ENCODE measurements around the gene OR10P1. TPM values are rescaled to one million over a fixed set of nuclear protein-coding genes. Genes with fewer than 3 reads are reported as not detected.

Gene OR10P1
- total RNA-seq, 1 experiment from 2014 or later, result not detected

- no peaks in the 10 kb centered on the region for H3K9me2 ChIP-seq (replicated peaks; ENCODE audit: low read length)
- H3F3A ChIP-seq (ENCODE audit: low read length, unreplicated experiment), result no peaks in the 10 kb centered on the region
- no peaks in the 10 kb centered on the region for H3K79me2 ChIP-seq (ENCODE audit: low read length)
- no peak for TF ChIP-seq CTCF (conservative IDR thresholded peaks at IDR 0.05; ENCODE audit: low read depth, low read length)
- TF ChIP-seq EZH2 (IDR thresholded peaks at IDR 0.05; ENCODE audit: low read length, unreplicated experiment), result no peak
- no peak for TF ChIP-seq EZH2phosphoT487 (IDR thresholded peaks at IDR 0.05; ENCODE audit: borderline replicate concordance, low read length)
- H3K9ac ChIP-seq (ENCODE audit: low read length), result no peak overlapping the region
- ATAC-seq, result no peak
- H3K4me3 ChIP-seq (ENCODE audit: low read length), result no peak overlapping the region
- no peaks in the 10 kb centered on the region for H4K20me1 ChIP-seq (ENCODE audit: low read length)
- peaks cover 72% of the 10 kb centered on the region for H3K27me3 ChIP-seq (ENCODE audit: low read length)
- no peaks in the 10 kb centered on the region for H3K9me3 ChIP-seq (ENCODE audit: low read length)
- ChIA-PET CTCF (no interaction called here), POLR2A (ENCODE audit: unreplicated experiment) (no interaction called here)
- no peak overlapping the region for H3K27ac ChIP-seq (ENCODE audit: low read length)
- no peaks in the 10 kb centered on the region for H3K36me3 ChIP-seq (ENCODE audit: low read depth, low read length)
- no peak overlapping the region for H2AFZ ChIP-seq (ENCODE audit: low read length)
- no peak for DNase-seq
- intact Hi-C loops (cut with micrococcal nuclease), result no loop called here
- H3K4me1 ChIP-seq (ENCODE audit: insufficient read depth, low read length), result no peaks in the 10 kb centered on the region
- BruUV-seq (replicated peaks), result no TSS peak
- H3K4me2 ChIP-seq (ENCODE audit: low read length), result no peak overlapping the region
Observed at GRCh38 chr12:55633151-55633550, 3.5 kb upstream of the OR10P1 start.

- H3F3A ChIP-seq (ENCODE audit: low read length, unreplicated experiment), result no peaks in the 10 kb centered on the region
- no peak overlapping the region for H3K27ac ChIP-seq (ENCODE audit: low read length)
- no peak overlapping the region for H3K4me2 ChIP-seq (ENCODE audit: low read length)
- BruUV-seq (replicated peaks), result no TSS peak
- H4K20me1 ChIP-seq (ENCODE audit: low read length), result no peaks in the 10 kb centered on the region
- no peak overlapping the region for H2AFZ ChIP-seq (ENCODE audit: low read length)
- no peak overlapping the region for H3K9ac ChIP-seq (ENCODE audit: low read length)
- peaks cover 75% of the 10 kb centered on the region for H3K27me3 ChIP-seq (ENCODE audit: low read length)
- no peaks in the 10 kb centered on the region for H3K36me3 ChIP-seq (ENCODE audit: low read depth, low read length)
- ChIA-PET CTCF (no interaction called here), POLR2A (ENCODE audit: unreplicated experiment) (no interaction called here)
- no peak for TF ChIP-seq EZH2 (IDR thresholded peaks at IDR 0.05; ENCODE audit: low read length, unreplicated experiment)
- no peak for TF ChIP-seq CTCF (conservative IDR thresholded peaks at IDR 0.05; ENCODE audit: low read depth, low read length)
- no peak for TF ChIP-seq EZH2phosphoT487 (IDR thresholded peaks at IDR 0.05; ENCODE audit: borderline replicate concordance, low read length)
- H3K4me1 ChIP-seq (ENCODE audit: insufficient read depth, low read length), result no peaks in the 10 kb centered on the region
- H3K4me3 ChIP-seq (ENCODE audit: low read length), result no peak overlapping the region
- H3K79me2 ChIP-seq (ENCODE audit: low read length), result no peaks in the 10 kb centered on the region
- intact Hi-C loops (cut with micrococcal nuclease), result no loop called here
- no peaks in the 10 kb centered on the region for H3K9me3 ChIP-seq (ENCODE audit: low read length)
- DNase-seq (no peak), ATAC-seq (no peak)
- H3K9me2 ChIP-seq (replicated peaks; ENCODE audit: low read length), result no peaks in the 10 kb centered on the region
Observed at GRCh38 chr12:55636116-55636655, 506 bp upstream of the OR10P1 start.

- Histone ChIP-seq H3K9me2 (replicated peaks; ENCODE audit: low read length) (no peaks in the 10 kb centered on the region), H4K20me1 (ENCODE audit: low read length) (no peaks in the 10 kb centered on the region), H3K4me1 (ENCODE audit: insufficient read depth, low read length) (no peaks in the 10 kb centered on the region), H3K36me3 (ENCODE audit: low read depth, low read length) (no peaks in the 10 kb centered on the region), H2AFZ (ENCODE audit: low read length) (no peak overlapping the region), H3K4me3 (ENCODE audit: low read length) (no peak overlapping the region), H3K27ac (ENCODE audit: low read length) (no peak overlapping the region), H3F3A (ENCODE audit: low read length, unreplicated experiment) (no peaks in the 10 kb centered on the region), H3K27me3 (ENCODE audit: low read length) (peaks cover 74% of the 10 kb centered on the region), H3K9me3 (ENCODE audit: low read length) (no peaks in the 10 kb centered on the region), H3K4me2 (ENCODE audit: low read length) (no peak overlapping the region), H3K9ac (ENCODE audit: low read length) (no peak overlapping the region), H3K79me2 (ENCODE audit: low read length) (no peaks in the 10 kb centered on the region)
- intact Hi-C loops (cut with micrococcal nuclease), result no loop called here
- ATAC-seq, result no peak
- BruUV-seq (replicated peaks), result no TSS peak
- POLR2A ChIA-PET (ENCODE audit: unreplicated experiment), result no interaction called here
- TF ChIP-seq CTCF (conservative IDR thresholded peaks at IDR 0.05; ENCODE audit: low read depth, low read length) (no peak), EZH2phosphoT487 (IDR thresholded peaks at IDR 0.05; ENCODE audit: borderline replicate concordance, low read length) (no peak), EZH2 (IDR thresholded peaks at IDR 0.05; ENCODE audit: low read length, unreplicated experiment) (no peak)
- no peak for DNase-seq
- CTCF ChIA-PET, result no interaction called here
Observed at GRCh38 chr12:55637467-55637866, 775 bp downstream of the OR10P1 start.
